ENCODE data around the gene CTBP2.

DNA sequence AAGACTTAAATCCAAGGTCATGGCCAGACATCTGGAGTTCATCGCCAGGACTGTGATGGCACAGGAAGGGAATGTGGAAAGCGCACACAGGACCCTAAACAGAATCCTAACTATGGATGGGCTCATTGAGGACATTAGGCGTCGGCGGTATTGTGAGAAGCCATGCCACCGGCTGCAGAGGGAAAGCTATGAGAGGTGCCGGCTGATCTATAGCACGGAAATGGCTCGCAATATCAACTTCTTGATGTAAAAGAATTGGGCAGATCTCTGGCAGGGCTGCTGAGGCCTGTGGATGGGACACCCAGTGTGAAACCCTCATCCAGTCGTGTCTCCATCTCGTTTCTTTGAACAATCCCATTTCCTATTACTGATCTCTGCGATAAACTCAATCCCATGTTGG is 6.3 kb upstream of the CTBP2 start:
- TF ChIP-seq, protein P1, sequence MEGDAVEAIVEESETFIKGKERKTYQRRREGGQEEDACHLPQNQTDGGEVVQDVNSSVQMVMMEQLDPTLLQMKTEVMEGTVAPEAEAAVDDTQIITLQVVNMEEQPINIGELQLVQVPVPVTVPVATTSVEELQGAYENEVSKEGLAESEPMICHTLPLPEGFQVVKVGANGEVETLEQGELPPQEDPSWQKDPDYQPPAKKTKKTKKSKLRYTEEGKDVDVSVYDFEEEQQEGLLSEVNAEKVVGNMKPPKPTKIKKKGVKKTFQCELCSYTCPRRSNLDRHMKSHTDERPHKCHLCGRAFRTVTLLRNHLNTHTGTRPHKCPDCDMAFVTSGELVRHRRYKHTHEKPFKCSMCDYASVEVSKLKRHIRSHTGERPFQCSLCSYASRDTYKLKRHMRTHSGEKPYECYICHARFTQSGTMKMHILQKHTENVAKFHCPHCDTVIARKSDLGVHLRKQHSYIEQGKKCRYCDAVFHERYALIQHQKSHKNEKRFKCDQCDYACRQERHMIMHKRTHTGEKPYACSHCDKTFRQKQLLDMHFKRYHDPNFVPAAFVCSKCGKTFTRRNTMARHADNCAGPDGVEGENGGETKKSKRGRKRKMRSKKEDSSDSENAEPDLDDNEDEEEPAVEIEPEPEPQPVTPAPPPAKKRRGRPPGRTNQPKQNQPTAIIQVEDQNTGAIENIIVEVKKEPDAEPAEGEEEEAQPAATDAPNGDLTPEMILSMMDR (conservative IDR thresholded peaks at IDR 0.05; ENCODE audit: low read depth, low read length) = no peak
- TF ChIP-seq EZH2 (IDR thresholded peaks at IDR 0.05; ENCODE audit: borderline replicate concordance, low read depth, low read length, poor library complexity, severe bottlenecking) = no peak
